Activated CD4-positive, alpha-beta T cell treated with anti-CD3 and anti-CD28 coated beads for 24 hours (primary cell): ENCODE measurements around the gene NAA50.

Experiments used
- DNase-seq, 2 donors: peaks; one replicate each; pipeline ENCODE4 v3.0.0-alpha.2; 2020; ENCODE audit warnings: low read depth in 2 of 2

The NAA50 gene

DNA sequence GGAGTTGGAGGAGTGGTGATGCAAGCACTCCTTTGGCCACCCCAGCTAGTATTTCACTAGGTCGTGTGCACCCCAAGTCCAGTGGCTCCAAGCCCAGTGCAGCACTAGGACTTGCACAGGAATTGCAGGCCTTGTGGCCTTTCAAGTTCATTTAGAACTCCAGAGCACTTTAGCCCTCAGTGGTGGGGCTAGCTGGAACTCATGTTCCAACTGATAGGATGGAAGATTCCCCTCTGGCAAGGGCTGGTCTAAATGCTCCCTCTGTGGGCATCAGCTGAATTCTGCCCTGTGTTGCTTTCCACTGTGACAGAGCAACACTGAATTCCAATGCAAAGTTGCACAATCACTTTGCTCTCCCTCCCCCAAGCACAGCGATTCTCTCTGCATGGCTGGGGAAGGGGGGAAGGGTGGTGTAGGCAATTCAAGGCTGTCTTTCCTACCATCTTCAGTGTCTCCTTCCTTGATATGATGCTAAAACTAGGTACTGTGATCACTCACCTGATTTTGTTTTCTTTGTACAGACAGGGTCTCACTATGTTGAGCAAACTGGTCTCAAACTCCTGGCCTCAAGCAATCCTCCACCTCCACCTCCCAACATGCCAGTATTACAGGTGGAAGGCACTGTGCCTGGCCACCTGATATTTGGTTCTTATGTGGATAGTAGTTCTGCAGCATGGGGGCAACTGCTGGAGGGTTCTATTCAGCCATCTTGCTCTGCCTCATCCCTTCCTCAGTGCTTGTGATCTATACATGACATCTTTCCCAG, 59.9 kb downstream of the NAA50 start:
- DNase-seq, result no peak

DNA sequence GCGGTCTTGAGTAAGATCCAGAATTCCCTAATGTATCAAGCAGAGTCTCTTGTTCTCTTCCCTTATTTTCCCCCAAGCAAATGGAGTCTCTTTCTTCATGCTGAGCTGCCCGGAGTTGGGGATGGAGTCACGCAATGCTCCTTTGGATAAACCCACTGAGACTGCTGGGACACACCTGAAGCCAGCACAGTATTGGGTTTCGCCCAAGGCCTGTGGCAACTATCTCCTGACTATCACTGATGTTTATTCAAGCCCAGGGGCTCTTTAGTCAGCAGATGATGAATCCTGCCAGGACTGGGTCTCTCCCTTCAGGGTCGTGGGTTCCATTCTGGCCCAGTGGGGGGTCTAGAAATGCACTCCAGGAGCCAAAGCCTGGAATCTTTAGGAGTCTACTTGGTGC, 60.9 kb downstream of the NAA50 start:
- DNase-seq, result no peak

DNA sequence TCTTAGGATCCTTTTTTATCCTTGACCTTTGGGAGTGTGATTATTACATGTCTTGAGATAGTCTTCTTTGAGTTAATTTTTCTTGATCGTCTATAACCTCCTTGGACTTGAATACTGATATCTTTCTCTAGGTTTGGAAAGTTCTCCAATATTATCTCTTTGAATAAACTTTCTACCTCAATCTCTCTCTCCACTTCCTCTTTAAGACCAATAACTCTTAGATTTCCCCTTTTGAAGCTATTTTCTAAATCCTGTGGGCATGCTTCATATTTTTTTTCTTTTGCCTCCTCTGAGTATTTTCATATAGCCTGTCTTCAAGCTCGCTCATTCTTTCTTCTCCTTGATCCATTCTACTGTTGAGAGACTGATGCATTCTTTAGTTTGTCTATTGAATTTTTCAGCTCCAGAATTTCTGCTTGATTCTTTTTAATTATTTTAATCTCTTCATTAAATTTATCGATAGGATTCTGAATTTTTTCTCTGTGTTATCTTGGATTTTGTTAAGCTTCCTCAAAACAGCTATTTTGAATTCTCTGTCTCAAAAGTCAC, 61.7 kb downstream of the NAA50 start:
- no peak for DNase-seq

DNA sequence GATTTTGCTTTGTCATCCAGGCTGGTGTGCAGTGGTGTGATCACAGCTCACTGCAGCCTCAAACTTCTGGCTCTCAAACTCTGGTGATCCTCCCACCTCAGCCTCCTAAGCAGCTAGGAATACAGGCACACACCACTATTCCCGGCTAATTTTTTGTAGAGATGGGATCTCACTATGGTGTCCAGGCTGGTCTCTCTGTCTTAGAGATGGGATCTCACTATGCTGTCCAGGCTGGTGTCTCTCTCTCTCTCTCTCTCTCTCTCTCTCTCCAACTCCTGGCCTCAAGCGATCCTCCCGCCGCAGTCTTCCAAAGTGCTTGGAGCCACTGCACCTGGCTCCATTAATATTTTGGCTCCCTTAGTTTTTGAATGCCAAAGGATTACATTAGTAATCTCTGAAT, 67.3 kb downstream of the NAA50 start:
- no peak for DNase-seq

- no peak for DNase-seq
Measured at GRCh38 chr3:113677737-113678136, 68.3 kb downstream of the NAA50 start.

DNA sequence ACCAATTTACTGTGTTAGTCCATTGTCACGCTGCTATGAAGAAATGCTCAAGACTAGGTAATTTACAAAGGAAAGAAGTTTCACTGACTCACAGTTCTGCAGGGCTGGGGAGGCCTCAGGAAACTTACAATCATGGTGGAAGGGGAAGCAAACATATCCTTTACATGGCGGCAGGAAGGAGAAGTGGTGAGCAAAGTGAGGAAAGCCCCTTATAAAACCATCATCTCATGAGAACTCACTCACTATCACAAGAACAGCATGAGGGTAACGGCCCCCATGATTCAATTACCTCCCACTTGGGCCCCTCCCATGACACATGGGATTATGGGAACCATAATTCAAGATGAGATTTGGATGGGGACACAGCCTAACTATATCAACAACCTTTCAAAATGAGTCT, 69.8 kb downstream of the NAA50 start:
- no peak for DNase-seq

- DNase-seq, result no peak
Measured at GRCh38 chr3:113673593-113673992, 72.5 kb downstream of the NAA50 start.

GRCh38 chr3:113668015-113668414, 78.0 kb downstream of the NAA50 start:
- no peak for DNase-seq
